Measurements from ENCODE around the gene TMEM250. TPM values are rescaled to one million over a fixed set of nuclear protein-coding genes. Genes with fewer than 3 reads are reported as not detected.

Gene TMEM250
- total RNA-seq, 1 donor from 2014 or later = 64.8 TPM

- Histone ChIP-seq H3K4me3 (ENCODE audit: low read depth, low read length) (no peak overlapping the region), H3K36me3 (ENCODE audit: control insufficient read depth, insufficient read depth, low read length) (no peaks in the 10 kb centered on the region), H3K27me3 (ENCODE audit: control insufficient read depth, insufficient read depth, low read length) (peaks cover 80% of the 10 kb centered on the region)
- TF ChIP-seq CTCF (IDR thresholded peaks at IDR 0.05; ENCODE audit: insufficient read depth, low read length, poor library complexity, severe bottlenecking) = no peak
- no peak for DNase-seq (ENCODE audit: low read depth)
Observed at GRCh38 chr9:136131629-136132511, 13.2 kb upstream of the TMEM250 start.

- peaks cover 63% of the 10 kb centered on the region for H3K27me3 ChIP-seq (ENCODE audit: control insufficient read depth, insufficient read depth, low read length)
- H3K36me3 ChIP-seq (ENCODE audit: control insufficient read depth, insufficient read depth, low read length) = no peaks in the 10 kb centered on the region
- no peak overlapping the region for H3K4me3 ChIP-seq (ENCODE audit: low read depth, low read length)
- no peak for TF ChIP-seq CTCF (IDR thresholded peaks at IDR 0.05; ENCODE audit: insufficient read depth, low read length, poor library complexity, severe bottlenecking)
- no peak for DNase-seq (ENCODE audit: low read depth)
Observed at GRCh38 chr9:136129176-136129575, 10.5 kb upstream of the TMEM250 start.

GRCh38 chr9:136128436-136128835, 9.8 kb upstream of the TMEM250 start:
- Histone ChIP-seq H3K36me3 (ENCODE audit: control insufficient read depth, insufficient read depth, low read length) (no peaks in the 10 kb centered on the region), H3K27me3 (ENCODE audit: control insufficient read depth, insufficient read depth, low read length) (peaks cover 60% of the 10 kb centered on the region), H3K4me3 (ENCODE audit: low read depth, low read length) (no peak overlapping the region)
- DNase-seq (ENCODE audit: low read depth) = no peak
- TF ChIP-seq CTCF (IDR thresholded peaks at IDR 0.05; ENCODE audit: insufficient read depth, low read length, poor library complexity, severe bottlenecking) = no peak

- no peak for DNase-seq (ENCODE audit: low read depth)
- H3K36me3 ChIP-seq (ENCODE audit: control insufficient read depth, insufficient read depth, low read length) = no peaks in the 10 kb centered on the region
- H3K4me3 ChIP-seq (ENCODE audit: low read depth, low read length) = no peak overlapping the region
- no peak for TF ChIP-seq CTCF (IDR thresholded peaks at IDR 0.05; ENCODE audit: insufficient read depth, low read length, poor library complexity, severe bottlenecking)
- peaks cover 52% of the 10 kb centered on the region for H3K27me3 ChIP-seq (ENCODE audit: control insufficient read depth, insufficient read depth, low read length)
Observed at GRCh38 chr9:136127313-136127712, 8.6 kb upstream of the TMEM250 start.

GRCh38 chr9:136124976-136125692, 6.5 kb upstream of the TMEM250 start:
- Histone ChIP-seq H3K27me3 (ENCODE audit: control insufficient read depth, insufficient read depth, low read length) (peaks cover 32% of the 10 kb centered on the region), H3K4me3 (ENCODE audit: low read depth, low read length) (no peak overlapping the region), H3K36me3 (ENCODE audit: control insufficient read depth, insufficient read depth, low read length) (no peaks in the 10 kb centered on the region)
- TF ChIP-seq CTCF (IDR thresholded peaks at IDR 0.05; ENCODE audit: insufficient read depth, low read length, poor library complexity, severe bottlenecking) = no peak
- DNase-seq (ENCODE audit: low read depth) = no peak

Measured in kidney epithelial cell (primary cell).